Activated naive CD8-positive, alpha-beta T cell treated with anti-CD3 and anti-CD28 coated beads, Interleukin-2, amount 50 U/mL, for 24 hours (primary cell): ENCODE measurements around the gene SEMA3C.

Source experiments
- ATAC-seq: fragments of 150-1000 bp; cut with Tn5 transposase; one replicate; pipeline ENCODE4 v1.10.0; 2021
- DNase-seq: peaks from one replicate; pipeline ENCODE4 v3.0.0; 2021
- H3K27ac Mint-ChIP-seq: one replicate; pipeline ENCODE4 v1.8.0; 2021; ENCODE audit warnings: mild to moderate bottlenecking, mixed read lengths
- H3K27me3 Mint-ChIP-seq: one replicate; pipeline ENCODE4 v1.8.0; 2021; ENCODE audit warnings: mixed read lengths
- H3K36me3 Mint-ChIP-seq: one replicate; pipeline ENCODE4 v1.8.0; 2021; ENCODE audit warnings: low read depth, mixed read lengths
- H3K4me1 Mint-ChIP-seq: one replicate; pipeline ENCODE4 v1.8.0; 2021; ENCODE audit warnings: mixed read lengths
- H3K4me3 Mint-ChIP-seq: one replicate; pipeline ENCODE4 v1.8.0; 2021; ENCODE audit warnings: mild to moderate bottlenecking, moderate library complexity, mixed read lengths
- H3K9me3 Mint-ChIP-seq: one replicate; pipeline ENCODE4 v1.8.0; 2021; ENCODE audit warnings: mixed read lengths

The SEMA3C gene

DNA sequence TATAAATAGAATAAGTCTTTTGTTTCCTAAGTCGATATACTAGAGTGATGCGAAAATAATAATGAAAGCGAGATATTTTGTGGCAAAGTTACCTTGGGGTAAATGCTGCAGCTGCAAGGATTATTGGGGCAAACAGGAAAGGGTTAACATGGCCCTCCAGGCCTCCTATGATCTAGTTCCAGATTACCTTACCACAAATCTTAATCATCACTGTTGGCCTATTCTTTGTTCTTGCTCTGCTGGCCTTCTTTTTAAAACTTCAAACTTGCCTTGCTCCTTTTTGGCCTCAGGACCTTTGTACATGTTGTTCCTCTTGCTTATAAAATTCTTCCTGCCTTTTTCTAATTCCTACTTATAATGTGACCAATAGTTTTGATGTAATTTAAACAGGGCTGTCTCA lies 81.5 kb downstream of the SEMA3C start:
- Mint-ChIP-seq H3K27ac (no peak overlapping the region), H3K27me3 (no peaks in the 10 kb centered on the region), H3K4me1 (no peaks in the 10 kb centered on the region), H3K4me3 (no peak overlapping the region), H3K36me3 (no peaks in the 10 kb centered on the region), H3K9me3 (peaks cover 12% of the 10 kb centered on the region)
- ATAC-seq, result no peak
- DNase-seq, result no peak

DNA sequence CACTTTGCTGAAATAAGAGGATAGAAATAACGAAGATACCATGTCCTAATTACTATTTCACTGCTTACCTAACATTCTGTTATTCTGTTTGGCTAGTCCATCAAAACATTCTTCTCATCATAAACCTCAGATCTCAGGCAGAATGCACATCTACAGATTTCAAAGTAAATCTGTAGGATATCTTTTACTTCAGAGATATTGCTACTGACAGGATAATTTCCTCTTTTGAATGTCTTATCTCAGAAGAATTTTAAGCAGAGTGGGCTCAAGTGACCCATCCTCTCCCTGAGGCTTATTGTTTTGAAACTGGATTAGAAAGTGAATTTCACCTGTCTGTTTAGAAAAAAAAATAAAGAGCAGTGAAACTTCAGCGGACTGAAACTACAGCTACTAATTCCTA lies 83.6 kb downstream of the SEMA3C start:
- H3K9me3 Mint-ChIP-seq, result peaks cover 12% of the 10 kb centered on the region
- no peaks in the 10 kb centered on the region for H3K36me3 Mint-ChIP-seq
- no peaks in the 10 kb centered on the region for H3K27me3 Mint-ChIP-seq
- no peak for DNase-seq
- H3K4me3 Mint-ChIP-seq, result no peak overlapping the region
- ATAC-seq, result no peak
- no peak overlapping the region for H3K27ac Mint-ChIP-seq
- H3K4me1 Mint-ChIP-seq, result no peaks in the 10 kb centered on the region

DNA sequence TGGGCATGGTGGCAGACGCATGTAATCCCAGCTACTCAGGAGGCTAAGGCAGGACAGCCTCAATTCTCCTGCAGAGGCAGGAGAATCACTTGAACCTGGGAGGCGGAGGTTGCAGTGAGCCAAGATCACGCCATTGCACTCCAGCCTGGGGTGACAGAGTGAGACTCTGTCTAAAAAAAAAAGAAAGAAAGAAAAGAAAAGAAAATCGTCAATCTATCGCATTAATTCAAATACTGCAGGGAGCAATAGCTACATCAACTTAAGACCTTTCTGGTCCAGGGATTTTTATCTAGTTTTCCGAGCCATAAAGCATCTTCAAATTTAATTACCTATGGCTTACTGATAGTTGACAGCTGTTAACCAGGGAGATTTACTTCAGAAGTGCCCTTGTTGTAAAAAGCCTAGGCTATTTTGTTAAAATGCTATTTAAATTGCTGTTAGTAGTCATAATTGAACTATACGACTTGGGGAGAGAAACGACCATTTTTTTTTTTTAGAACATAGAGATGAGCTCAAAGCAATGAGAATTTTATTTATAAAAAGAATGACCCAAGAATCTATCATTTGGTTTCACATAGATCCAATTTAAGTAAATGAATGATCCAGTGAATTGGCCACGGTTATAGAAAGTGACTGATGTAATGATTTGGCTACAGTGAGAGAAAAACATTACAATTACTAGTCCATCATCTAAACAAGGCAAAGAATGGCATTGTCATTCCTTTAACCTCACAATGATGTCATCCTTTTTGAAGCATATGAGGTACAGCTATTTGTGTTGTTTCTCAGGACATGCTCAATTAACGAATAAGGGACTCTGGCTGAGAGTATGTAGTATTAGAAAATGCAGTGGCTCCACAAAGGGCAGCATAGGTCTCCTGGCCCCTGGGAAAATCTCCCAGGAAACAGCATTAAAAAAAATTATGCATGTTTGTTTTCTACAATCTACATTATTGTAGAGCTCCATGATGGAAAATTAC lies 85.3 kb downstream of the SEMA3C start:
- Mint-ChIP-seq H3K27me3 (no peaks in the 10 kb centered on the region), H3K36me3 (no peaks in the 10 kb centered on the region), H3K4me1 (no peaks in the 10 kb centered on the region), H3K4me3 (no peak overlapping the region), H3K27ac (no peak overlapping the region), H3K9me3 (peaks cover 7% of the 10 kb centered on the region)
- ATAC-seq, result no peak
- no peak for DNase-seq

DNA sequence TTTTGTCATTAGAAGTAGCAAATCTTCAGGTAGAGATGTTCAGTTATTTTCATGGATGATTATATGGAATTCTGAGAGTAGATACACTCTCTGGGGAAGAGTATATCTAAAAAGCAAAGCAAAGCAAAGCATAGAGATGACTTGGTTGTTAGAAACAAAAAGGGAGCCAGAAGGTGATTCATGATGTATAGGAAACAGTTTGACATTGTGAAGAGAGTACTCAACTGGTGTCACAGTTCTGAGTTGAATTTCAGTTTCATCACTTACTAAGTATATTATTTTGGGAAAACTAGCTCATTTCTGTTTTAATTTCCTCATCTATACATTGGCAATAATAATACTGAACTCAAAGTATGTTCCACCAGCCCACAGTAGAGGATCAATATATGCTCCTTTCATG lies 86.8 kb downstream of the SEMA3C start:
- Mint-ChIP-seq H3K9me3 (no peaks in the 10 kb centered on the region), H3K27me3 (no peaks in the 10 kb centered on the region), H3K4me3 (no peak overlapping the region), H3K4me1 (no peaks in the 10 kb centered on the region), H3K36me3 (no peaks in the 10 kb centered on the region), H3K27ac (no peak overlapping the region)
- ATAC-seq (no peak), DNase-seq (no peak)

DNA sequence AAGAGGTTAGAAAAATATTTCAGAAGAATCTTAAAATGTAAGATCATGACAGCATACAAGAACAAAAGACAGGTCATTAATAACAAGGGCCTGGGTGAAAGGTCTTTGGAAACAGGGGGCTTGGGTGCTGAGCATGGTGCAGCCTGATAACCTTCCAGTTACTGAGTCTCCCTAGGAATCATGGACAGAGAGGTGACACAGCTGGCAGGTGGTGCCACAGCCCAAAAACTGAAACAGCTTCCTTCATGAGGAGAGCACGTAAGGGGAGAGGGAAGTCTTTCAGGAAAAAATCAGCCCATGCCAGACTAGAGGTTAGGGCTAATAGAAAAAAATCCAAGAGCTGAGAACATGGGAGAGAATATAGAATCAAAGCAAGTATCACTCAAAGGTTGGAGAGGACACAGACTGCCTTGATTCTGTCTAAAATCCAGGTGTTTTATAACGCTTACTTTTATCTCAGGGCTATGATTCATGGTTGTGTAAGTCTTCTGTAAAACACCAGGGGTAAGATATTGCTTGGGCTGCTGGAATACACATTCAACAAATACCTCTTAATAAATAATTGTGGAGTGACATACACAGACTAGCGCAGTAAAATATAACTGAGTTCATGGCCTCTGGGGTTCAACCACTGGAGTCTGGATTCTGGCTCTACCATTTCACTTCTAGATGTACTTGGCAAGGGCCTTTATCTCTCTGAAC lies 88.1 kb downstream of the SEMA3C start:
- Mint-ChIP-seq H3K27ac (no peak overlapping the region), H3K4me1 (no peaks in the 10 kb centered on the region), H3K36me3 (no peaks in the 10 kb centered on the region), H3K4me3 (no peak overlapping the region), H3K9me3 (no peaks in the 10 kb centered on the region), H3K27me3 (no peaks in the 10 kb centered on the region)
- DNase-seq (no peak), ATAC-seq (no peak)

DNA sequence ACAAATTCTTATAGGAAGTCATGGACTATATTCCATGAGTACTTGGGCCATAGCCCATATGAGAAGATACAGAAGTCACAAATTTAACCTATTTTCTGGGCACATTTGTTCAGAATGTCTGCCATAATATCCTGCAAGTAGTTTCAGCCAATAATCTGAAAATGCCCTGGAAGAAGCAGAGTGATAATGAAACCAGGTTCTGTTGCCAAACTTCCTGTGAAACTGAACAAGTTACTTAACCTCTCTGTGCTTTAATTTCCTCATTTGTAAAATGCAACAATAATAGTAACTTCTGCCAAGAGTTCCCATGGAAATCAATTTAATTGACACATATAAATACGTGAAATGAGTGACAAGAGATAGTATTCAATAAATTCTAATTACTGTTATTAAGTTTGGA lies 88.8 kb downstream of the SEMA3C start:
- ATAC-seq, result no peak
- no peak for DNase-seq
- Mint-ChIP-seq H3K36me3 (no peaks in the 10 kb centered on the region), H3K4me1 (no peaks in the 10 kb centered on the region), H3K27me3 (no peaks in the 10 kb centered on the region), H3K4me3 (no peak overlapping the region), H3K9me3 (no peaks in the 10 kb centered on the region), H3K27ac (no peak overlapping the region)

DNA sequence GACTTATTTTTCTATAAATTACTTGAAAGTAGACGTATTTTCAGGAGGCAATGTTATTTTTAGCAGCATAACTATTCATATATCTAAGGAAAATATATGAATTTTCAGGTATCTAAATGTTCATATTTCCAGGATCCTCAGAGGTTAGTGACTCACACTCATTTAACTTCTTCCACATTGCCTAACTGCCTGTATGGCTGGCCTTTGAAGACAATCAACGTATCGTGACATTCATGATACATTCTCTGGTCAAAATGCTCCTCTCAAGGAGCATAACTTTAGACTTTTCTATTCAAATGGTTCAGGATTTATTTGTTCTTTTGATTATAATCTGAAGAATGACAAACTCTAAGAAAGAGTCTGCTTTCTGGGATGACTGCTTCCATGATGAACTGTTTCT lies 89.3 kb downstream of the SEMA3C start:
- DNase-seq, result no peak
- no peak for ATAC-seq
- H3K36me3 Mint-ChIP-seq, result no peaks in the 10 kb centered on the region

DNA sequence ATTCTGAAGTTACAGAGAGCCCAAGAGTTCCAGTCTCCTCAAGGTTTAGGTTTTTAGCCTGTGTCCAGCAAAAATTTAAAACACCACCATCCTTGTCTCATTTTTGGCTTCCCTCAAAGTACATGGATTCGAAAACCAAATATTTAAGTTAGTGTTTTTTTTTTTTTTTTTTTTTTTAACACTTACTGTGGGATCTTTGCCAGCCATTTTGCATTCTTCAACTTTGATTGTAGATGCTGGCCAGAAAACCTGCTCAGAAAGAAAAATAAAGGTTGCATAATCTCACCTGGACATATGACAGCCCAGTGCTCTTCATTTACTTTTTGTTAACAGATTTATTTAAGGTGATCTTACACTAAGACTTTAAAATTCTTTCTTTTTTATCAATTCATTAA lies 91.6 kb downstream of the SEMA3C start:
- DNase-seq, result no peak
- no peak for ATAC-seq
- no peak overlapping the region for H3K27ac Mint-ChIP-seq
- no peak overlapping the region for H3K4me3 Mint-ChIP-seq
- H3K36me3 Mint-ChIP-seq, result no peaks in the 10 kb centered on the region
- no peaks in the 10 kb centered on the region for H3K9me3 Mint-ChIP-seq
- H3K4me1 Mint-ChIP-seq, result no peaks in the 10 kb centered on the region
- no peaks in the 10 kb centered on the region for H3K27me3 Mint-ChIP-seq

More for the DNA sequence above, 89.3 kb downstream of the SEMA3C start:
- no peaks in the 10 kb centered on the region for H3K27me3 Mint-ChIP-seq
- no peak overlapping the region for H3K4me3 Mint-ChIP-seq
- no peaks in the 10 kb centered on the region for H3K4me1 Mint-ChIP-seq
- H3K9me3 Mint-ChIP-seq, result no peaks in the 10 kb centered on the region
- no peak overlapping the region for H3K27ac Mint-ChIP-seq

DNA sequence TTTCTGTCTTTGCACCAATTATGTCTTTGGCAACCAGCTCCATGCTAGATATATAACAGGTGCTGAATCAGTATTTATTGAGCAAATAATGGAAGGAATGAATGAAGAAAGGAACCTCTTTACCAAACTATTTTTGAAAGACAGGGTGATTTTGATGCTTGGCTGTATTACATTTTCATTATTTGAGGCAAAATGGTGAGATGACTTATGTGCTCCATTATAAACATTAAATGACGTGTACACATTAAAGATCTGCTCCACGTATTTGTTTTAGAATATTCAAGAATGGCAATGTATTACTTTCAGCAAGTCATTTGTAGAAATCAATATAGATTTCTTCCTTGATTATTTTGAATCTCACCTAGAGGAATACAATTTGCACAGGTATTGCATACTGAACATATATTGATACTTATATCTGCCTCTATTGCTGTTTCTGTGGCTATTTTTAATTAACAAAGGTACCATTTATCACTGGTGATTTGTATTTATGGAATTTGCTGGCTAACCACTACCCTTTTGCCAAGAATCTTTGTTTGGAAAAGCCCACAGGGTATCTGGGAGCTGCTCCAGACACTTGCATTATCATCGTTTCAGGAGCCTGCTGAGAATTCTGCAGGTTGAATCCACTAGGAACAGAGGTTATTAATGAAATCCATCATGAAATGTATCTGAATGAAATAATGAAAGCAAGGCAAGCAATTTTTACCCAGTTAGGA lies 92.2 kb downstream of the SEMA3C start:
- Mint-ChIP-seq H3K4me1 (no peaks in the 10 kb centered on the region), H3K36me3 (no peaks in the 10 kb centered on the region), H3K9me3 (peaks cover 4% of the 10 kb centered on the region), H3K4me3 (no peak overlapping the region), H3K27me3 (no peaks in the 10 kb centered on the region), H3K27ac (no peak overlapping the region)
- no peak for ATAC-seq
- no peak for DNase-seq

DNA sequence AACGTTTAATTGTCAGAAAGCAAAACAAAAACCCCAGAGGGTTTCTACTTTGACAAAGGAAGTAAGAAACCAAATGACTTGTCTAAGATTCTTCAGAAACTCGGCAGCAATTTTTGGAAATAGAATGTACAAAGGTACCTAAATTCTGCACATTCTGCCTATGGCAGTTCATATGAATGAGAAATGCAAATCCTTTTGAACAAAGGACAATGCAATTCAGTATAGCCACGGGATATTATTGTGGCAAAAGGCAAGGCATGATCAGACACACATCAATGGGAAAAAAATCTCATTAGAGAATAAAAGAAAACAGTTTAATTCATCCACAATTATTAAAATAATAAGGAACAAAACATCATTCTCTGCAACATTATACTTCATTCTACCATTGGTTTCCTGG lies 93.4 kb downstream of the SEMA3C start:
- H3K27me3 Mint-ChIP-seq, result no peaks in the 10 kb centered on the region
- H3K4me3 Mint-ChIP-seq, result no peak overlapping the region
- ATAC-seq (no peak), DNase-seq (no peak)
- H3K36me3 Mint-ChIP-seq, result no peaks in the 10 kb centered on the region
- no peaks in the 10 kb centered on the region for H3K4me1 Mint-ChIP-seq
- peaks cover 4% of the 10 kb centered on the region for H3K9me3 Mint-ChIP-seq
- H3K27ac Mint-ChIP-seq, result no peak overlapping the region

DNA sequence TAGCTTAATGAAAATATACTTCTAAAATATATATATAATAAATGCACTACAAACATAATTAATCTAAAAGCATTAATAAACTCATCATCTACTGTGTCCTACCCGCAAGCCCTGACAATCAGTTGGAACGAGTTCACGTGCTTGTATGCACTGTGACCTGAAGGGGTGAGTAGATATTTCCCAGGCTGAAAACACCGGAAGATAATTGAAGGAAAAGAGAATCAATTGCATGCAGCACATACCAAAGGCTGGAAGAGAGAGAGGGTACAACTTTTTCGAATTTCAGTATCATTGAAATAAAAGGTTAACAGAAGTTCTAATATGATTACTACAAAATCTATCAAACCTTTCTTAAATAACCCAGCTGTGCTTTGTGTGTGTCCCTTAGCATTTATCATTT lies 94.6 kb downstream of the SEMA3C start:
- Mint-ChIP-seq H3K9me3 (peaks cover 4% of the 10 kb centered on the region), H3K4me3 (no peak overlapping the region), H3K27ac (no peak overlapping the region), H3K36me3 (no peaks in the 10 kb centered on the region), H3K4me1 (no peaks in the 10 kb centered on the region), H3K27me3 (no peaks in the 10 kb centered on the region)
- DNase-seq (no peak), ATAC-seq (no peak)

DNA sequence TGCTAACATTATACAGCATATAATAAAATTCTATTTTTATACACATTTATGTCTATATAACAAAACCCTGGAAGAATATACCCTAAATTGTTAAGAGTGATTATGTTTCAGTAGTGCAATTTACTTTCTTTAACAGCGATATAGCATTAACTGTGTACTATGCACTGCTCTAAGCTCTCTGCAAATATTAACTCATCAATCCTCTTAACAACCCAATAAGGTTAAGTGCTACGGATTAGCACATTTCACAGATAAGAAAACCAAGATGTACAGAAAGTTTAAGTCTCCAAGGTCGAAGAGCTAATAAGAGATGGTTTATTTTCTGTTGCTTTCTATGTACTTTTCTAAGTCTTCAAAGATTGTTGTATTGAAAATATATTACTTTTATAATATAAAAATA lies 95.8 kb downstream of the SEMA3C start:
- Mint-ChIP-seq H3K9me3 (peaks cover 4% of the 10 kb centered on the region), H3K4me1 (no peaks in the 10 kb centered on the region), H3K27ac (no peak overlapping the region), H3K27me3 (no peaks in the 10 kb centered on the region), H3K4me3 (no peak overlapping the region), H3K36me3 (no peaks in the 10 kb centered on the region)
- DNase-seq, result no peak
- no peak for ATAC-seq

DNA sequence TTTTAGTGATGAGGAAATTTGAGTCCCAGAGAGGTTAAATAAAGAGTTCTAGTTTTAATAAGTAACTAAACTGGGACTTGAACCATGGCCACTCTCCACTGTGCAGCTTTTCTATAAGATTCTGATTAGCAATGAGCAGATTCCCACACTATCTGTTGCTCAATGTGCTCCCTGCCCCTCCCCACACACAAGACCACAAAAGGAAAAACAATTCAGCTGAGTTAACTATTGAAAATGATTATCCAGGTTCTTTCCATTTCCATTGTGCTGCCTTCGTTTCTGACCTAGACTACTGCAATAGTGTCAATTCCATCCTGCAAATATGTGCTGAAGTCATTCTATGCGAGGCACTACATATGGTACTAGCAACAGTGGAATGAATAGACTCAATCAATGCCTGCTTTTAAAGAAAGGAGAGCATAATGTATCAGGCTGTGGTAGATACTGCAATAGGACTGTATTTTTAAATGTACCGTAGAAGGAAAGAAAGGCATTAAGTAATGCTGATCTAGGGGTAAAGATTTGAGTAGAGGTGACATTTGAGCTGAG lies 97.0 kb downstream of the SEMA3C start:
- H3K27me3 Mint-ChIP-seq, result no peaks in the 10 kb centered on the region
- no peaks in the 10 kb centered on the region for H3K4me1 Mint-ChIP-seq
- ATAC-seq (no peak), DNase-seq (no peak)
- no peaks in the 10 kb centered on the region for H3K36me3 Mint-ChIP-seq
- no peak overlapping the region for H3K4me3 Mint-ChIP-seq
- H3K27ac Mint-ChIP-seq, result no peak overlapping the region
- peaks cover 4% of the 10 kb centered on the region for H3K9me3 Mint-ChIP-seq

DNA sequence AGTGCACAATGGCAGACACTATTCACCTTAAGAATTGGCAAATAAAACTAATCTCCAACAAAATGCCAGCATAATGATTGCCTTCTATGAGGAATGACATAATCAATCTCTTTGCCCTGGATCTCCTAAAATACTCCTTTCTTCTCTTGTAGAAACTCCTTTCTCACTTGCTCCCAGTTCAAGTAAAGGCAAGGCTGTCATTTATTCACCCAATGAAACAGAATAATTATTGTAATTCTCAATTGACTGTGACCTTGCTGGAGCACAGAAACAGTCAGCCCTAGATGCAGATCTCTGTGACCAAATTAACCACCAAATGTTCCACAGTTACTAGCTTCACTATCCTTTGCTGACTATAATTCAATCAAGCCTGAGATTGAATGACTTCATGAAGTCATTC lies 99.3 kb downstream of the SEMA3C start:
- no peaks in the 10 kb centered on the region for H3K4me1 Mint-ChIP-seq
- H3K9me3 Mint-ChIP-seq, result peaks cover 10% of the 10 kb centered on the region
- H3K36me3 Mint-ChIP-seq, result no peaks in the 10 kb centered on the region
- H3K27ac Mint-ChIP-seq, result no peak overlapping the region
- DNase-seq, result no peak
- no peak overlapping the region for H3K4me3 Mint-ChIP-seq
- H3K27me3 Mint-ChIP-seq, result no peaks in the 10 kb centered on the region
- ATAC-seq, result no peak
